Measurements from ENCODE around the gene DICER1.

- TF ChIP-seq FOXM1 (IDR thresholded peaks at IDR 0.05; ENCODE audit: borderline replicate concordance) (no peak), ZNF384 (IDR thresholded peaks at IDR 0.05) (no peak), SP1 (IDR thresholded peaks at IDR 0.05) (no peak), HDGF (IDR thresholded peaks at IDR 0.05; ENCODE audit: borderline replicate concordance) (no peak), ARNT (IDR thresholded peaks at IDR 0.05) (no peak), BHLHE40 (IDR thresholded peaks at IDR 0.05; ENCODE audit: borderline replicate concordance) (no peak), L3MBTL2 (conservative IDR thresholded peaks at IDR 0.05) (no peak), PKNOX1 (IDR thresholded peaks at IDR 0.05) (no peak), NFRKB (IDR thresholded peaks at IDR 0.05) (no peak), SUZ12 (IDR thresholded peaks at IDR 0.05) (no peak), FOXK2 (IDR thresholded peaks at IDR 0.05) (no peak)
Measured at GRCh38 chr14:95043314-95043713, 114.0 kb downstream of the DICER1 start.

All from HEK293T (cell line).